ENCODE results near the gene IGIP.

IGIP gene

DNA sequence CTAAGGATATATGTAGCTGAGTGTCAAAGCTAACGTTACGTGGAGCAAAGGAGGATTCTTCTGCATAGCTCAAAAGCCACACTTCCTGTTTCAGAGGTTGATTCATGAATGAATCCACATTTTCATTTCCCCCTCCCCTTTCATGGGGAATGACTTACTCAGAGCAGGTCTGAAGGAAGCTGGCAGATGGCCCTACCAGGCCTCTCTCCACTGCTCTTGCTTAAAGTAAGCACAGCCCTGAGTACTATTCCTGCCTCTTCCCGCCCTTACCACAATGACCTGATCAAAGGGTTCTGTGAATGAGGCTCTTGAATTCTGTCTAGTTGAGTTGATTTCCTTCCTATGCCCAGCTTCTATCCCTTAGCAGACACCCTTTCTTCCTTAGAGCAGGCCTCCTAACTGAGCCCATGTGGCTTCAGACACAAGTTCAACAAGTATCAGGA, 6.3 kb downstream of the IGIP start:
- TF ChIP-seq, protein P1, sequence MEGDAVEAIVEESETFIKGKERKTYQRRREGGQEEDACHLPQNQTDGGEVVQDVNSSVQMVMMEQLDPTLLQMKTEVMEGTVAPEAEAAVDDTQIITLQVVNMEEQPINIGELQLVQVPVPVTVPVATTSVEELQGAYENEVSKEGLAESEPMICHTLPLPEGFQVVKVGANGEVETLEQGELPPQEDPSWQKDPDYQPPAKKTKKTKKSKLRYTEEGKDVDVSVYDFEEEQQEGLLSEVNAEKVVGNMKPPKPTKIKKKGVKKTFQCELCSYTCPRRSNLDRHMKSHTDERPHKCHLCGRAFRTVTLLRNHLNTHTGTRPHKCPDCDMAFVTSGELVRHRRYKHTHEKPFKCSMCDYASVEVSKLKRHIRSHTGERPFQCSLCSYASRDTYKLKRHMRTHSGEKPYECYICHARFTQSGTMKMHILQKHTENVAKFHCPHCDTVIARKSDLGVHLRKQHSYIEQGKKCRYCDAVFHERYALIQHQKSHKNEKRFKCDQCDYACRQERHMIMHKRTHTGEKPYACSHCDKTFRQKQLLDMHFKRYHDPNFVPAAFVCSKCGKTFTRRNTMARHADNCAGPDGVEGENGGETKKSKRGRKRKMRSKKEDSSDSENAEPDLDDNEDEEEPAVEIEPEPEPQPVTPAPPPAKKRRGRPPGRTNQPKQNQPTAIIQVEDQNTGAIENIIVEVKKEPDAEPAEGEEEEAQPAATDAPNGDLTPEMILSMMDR (IDR thresholded peaks at IDR 0.05) = no peak
- TF ChIP-seq ZFX (IDR thresholded peaks at IDR 0.05; ENCODE audit: borderline replicate concordance) = no peak
- H3K27ac ChIP-seq = no peak overlapping the region

DNA sequence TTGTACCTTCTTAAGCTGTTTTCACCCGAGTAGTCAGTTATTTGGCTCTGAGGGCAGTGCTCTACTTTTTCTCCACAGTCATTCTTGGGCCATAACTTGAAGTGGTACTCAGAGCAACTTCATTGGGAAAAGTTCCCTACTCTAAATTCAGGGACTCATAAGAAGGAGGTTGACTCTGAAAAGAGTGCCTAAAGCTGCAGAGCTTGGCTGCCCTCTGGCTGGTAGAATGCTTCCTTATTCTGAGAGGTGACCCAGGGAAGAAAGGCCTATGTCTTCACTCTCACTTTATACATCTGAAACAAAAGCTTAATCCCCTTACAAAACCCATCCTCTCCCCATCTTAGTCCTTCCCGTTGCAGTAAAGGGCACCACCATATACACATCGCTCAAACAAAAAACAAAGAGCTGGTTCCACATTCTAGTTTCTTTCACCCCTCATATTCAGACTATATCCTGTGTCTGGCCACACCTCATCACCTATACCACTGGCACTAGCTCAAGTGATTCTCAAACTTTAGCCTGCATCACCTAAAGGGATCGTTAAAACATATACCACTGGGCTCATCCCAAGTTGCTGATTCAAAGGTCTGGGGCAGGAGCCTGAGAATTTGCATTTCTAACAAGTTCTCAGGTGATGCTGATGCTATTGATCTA, 7.9 kb downstream of the IGIP start:
- no peak for TF ChIP-seq ZFX (IDR thresholded peaks at IDR 0.05; ENCODE audit: borderline replicate concordance)
- TF ChIP-seq, protein P1 (IDR thresholded peaks at IDR 0.05) = no peak
- H3K27ac ChIP-seq = no peak overlapping the region

DNA sequence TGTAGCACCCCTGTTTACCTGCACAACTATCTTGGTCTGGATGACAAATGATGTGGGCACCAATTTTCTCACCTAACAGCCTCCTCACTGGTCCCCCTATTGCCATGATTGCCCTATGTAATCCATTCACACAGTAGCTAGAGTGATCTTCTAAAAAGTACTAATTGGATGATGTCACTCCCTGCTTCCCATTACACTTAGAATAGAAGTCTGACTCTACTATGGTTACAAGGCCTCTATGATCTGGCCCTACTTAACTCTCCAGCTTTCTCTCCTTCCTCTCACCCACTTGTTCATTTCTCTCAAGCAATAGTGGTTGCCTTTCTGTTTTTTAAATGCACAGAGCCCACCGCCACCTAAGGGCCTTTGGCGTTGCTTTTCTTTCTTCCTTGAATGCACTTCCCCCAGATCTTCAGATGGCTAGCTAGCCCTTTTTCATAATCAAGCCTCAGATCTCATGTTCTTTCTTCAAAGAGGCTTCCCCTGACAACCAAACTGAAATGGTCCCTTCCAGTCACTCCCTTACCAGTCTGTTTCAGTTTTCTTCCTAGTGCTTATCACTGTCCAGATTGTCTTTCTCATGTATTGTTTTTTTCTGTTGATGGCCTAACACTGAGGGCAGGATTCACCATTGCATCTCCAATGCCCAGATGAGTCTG, 8.7 kb downstream of the IGIP start:
- no peak overlapping the region for H3K27ac ChIP-seq
- TF ChIP-seq, protein P1 (IDR thresholded peaks at IDR 0.05) = no peak

DNA sequence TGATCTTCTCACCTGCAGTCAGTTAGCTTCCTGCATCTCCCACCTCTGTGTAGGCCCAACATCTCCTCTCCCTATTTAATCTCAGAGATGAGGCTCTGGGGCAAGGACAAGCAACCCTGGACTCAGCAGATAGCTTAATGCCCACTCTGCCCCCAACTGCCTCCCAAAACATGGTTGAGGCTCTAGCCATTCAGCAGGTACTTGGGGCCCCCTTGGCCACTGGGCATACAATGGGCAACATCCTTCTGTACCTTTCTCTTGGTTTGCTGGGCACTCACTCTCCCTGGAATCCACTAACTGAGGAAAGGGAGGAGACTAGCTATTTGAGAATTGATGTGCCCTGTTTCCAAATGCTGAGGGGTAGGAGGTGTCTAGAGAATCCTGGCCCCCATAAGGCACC, 9.4 kb downstream of the IGIP start:
- H3K27ac ChIP-seq = no peak overlapping the region
- TF ChIP-seq ZFX (IDR thresholded peaks at IDR 0.05; ENCODE audit: borderline replicate concordance) = no peak
- TF ChIP-seq, protein P1 (IDR thresholded peaks at IDR 0.05) = no peak

DNA sequence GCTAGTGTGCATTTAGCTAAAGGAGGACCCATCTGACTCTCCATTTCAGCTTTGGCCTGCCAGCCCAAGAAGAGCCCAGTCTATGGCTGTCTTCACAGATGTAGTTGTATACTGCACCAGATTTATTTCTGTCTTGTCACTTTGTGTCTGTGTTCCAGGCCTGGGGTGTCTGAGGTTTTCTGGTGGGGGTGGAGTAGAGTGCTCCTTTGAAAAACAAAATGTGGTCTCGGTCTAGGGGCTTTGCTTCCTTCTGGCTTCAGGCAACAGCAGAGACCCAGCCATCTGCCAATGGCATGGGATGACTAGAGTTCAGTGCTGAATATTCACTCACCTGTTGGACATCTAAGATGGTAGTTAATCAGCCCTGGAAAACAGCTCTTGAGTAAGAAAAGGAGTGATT, 10.9 kb downstream of the IGIP start:
- H3K27ac ChIP-seq = no peak overlapping the region
- TF ChIP-seq, protein P1 (IDR thresholded peaks at IDR 0.05) = no peak
- TF ChIP-seq ZFX (IDR thresholded peaks at IDR 0.05; ENCODE audit: borderline replicate concordance) = no peak

DNA sequence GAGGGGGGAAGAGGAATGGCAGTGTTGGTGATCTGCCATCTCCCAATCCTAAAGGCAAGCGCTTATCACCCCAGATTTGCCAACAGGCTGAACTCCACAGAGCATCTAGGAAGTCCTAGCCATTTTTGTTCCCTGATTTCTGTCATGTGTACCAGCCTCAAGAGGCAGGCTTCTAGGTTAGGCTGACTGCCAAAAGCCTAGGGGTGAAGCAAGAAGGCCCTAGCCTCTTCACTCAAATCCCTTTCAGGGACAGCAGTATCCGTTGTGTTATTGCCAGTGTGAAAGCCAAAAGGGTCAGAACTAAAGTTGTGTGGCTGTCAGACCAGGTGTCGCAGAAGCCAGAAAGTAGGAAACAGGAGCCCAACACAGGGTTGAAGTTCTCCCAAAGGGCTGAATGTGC, 14.7 kb downstream of the IGIP start:
- H3K27ac ChIP-seq = no peak overlapping the region
- TF ChIP-seq, protein P1 (IDR thresholded peaks at IDR 0.05) = no peak
- no peak for TF ChIP-seq ZFX (IDR thresholded peaks at IDR 0.05; ENCODE audit: borderline replicate concordance)

DNA sequence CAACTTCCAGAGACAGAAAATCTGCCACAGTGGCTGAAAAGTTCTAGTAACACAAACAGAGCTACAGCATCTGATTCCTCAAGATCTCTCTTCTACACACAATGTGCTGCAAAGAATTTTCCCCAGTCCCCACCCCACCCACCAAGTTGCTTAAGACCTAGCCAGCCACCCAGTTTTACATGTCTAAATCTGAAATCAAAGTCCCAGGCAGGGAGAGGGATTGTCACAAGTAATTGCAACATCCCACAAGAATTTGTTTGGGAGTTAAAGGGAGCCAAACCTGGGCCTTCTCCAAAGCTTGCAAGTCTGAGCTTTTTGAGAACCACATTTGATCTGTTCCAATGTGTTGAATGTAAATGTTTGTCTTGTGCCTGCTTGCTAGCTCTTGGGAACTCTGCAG, 15.5 kb downstream of the IGIP start:
- TF ChIP-seq, protein P1 (IDR thresholded peaks at IDR 0.05) = no peak
- TF ChIP-seq ZFX (IDR thresholded peaks at IDR 0.05; ENCODE audit: borderline replicate concordance) = no peak
- H3K27ac ChIP-seq = no peak overlapping the region
